RWPE2 (cell line): Measurements from ENCODE around the gene ZNF322.

ENCODE experiments used
- ATAC-seq: fragments of 200-7000 bp; cut with Tn5 transposase; 3 replicates; pipeline ENCODE4 v1.9.1; 2021; ENCODE audit warnings: low read depth
- DNase-seq: peaks from one replicate; pipeline ENCODE4 v3.0.0-alpha.2; 2020; ENCODE audit warnings: low spot score
- H3K27ac ChIP-seq: fragments of 450-650 bp; 2 replicates; pipeline ENCODE4 v1.5.1; 2017; ENCODE audit warnings: mild to moderate bottlenecking; ENCODE audit not compliant: poor library complexity, severe bottlenecking
- H3K27me3 ChIP-seq: fragments of 250-450 bp; sonication (Bioruptor Pico); 2 replicates; pipeline ENCODE4 v1.5.1; 2021; ENCODE audit warnings: mild to moderate bottlenecking, moderate library complexity; ENCODE audit not compliant: insufficient read depth, poor library complexity, severe bottlenecking
- H3K36me3 ChIP-seq: fragments of 250-450 bp; sonication (Bioruptor Pico); 2 replicates; pipeline ENCODE4 v1.5.1; 2020; ENCODE audit warnings: low read depth, mild to moderate bottlenecking, moderate library complexity
- H3K4me1 ChIP-seq: fragments of 250-450 bp; sonication (Bioruptor Pico); 2 replicates; pipeline ENCODE4 v1.5.1; 2021; ENCODE audit warnings: mild to moderate bottlenecking, moderate library complexity; ENCODE audit not compliant: insufficient read depth, poor library complexity, severe bottlenecking
- H3K4me3 ChIP-seq: fragments of 250-450 bp; sonication (Bioruptor Pico); 2 replicates; pipeline ENCODE4 v1.5.1; 2021; ENCODE audit warnings: mild to moderate bottlenecking, moderate library complexity; ENCODE audit not compliant: severe bottlenecking
- H3K9me3 ChIP-seq: fragments of 250-450 bp; sonication (Bioruptor Pico); 2 replicates; pipeline ENCODE4 v1.5.1; 2021; ENCODE audit warnings: mild to moderate bottlenecking, moderate library complexity; ENCODE audit not compliant: severe bottlenecking
- CTCF ChIP-seq: fragments of 450-650 bp; IDR thresholded peaks from one replicate; pipeline ENCODE4 v1.5.1; 2017; ENCODE audit warnings: mild to moderate bottlenecking, moderate library complexity; ENCODE audit not compliant: poor library complexity, severe bottlenecking

The ZNF322 gene

GRCh38 chr6:26599591-26599990 is 60.0 kb downstream of the ZNF322 start:
- no peaks in the 10 kb centered on the region for H3K9me3 ChIP-seq
- peaks cover 15% of the 10 kb centered on the region for H3K36me3 ChIP-seq
- no peak for DNase-seq
- no peak overlapping the region for H3K27ac ChIP-seq
- no peaks in the 10 kb centered on the region for H3K4me1 ChIP-seq
- H3K27me3 ChIP-seq: no peaks in the 10 kb centered on the region
- ATAC-seq: no peak
- no peak for TF ChIP-seq CTCF
- H3K4me3 ChIP-seq: no peak overlapping the region

GRCh38 chr6:26599134-26599533 is 60.4 kb downstream of the ZNF322 start:
- no peak for ATAC-seq
- TF ChIP-seq CTCF: no peak
- no peaks in the 10 kb centered on the region for H3K4me1 ChIP-seq
- no peak overlapping the region for H3K27ac ChIP-seq
- no peaks in the 10 kb centered on the region for H3K9me3 ChIP-seq
- no peak overlapping the region for H3K4me3 ChIP-seq
- DNase-seq: no peak
- peaks cover 15% of the 10 kb centered on the region for H3K36me3 ChIP-seq
- H3K27me3 ChIP-seq: no peaks in the 10 kb centered on the region

GRCh38 chr6:26598267-26598666 is 61.3 kb downstream of the ZNF322 start:
- no peaks in the 10 kb centered on the region for H3K4me1 ChIP-seq
- no peaks in the 10 kb centered on the region for H3K9me3 ChIP-seq
- H3K27ac ChIP-seq: no peak overlapping the region
- no peak for DNase-seq
- no peaks in the 10 kb centered on the region for H3K27me3 ChIP-seq
- H3K36me3 ChIP-seq: peaks cover 15% of the 10 kb centered on the region
- no peak for ATAC-seq
- H3K4me3 ChIP-seq: no peak overlapping the region
- no peak for TF ChIP-seq CTCF

- no peak for TF ChIP-seq CTCF
- H3K27me3 ChIP-seq: no peaks in the 10 kb centered on the region
- no peaks in the 10 kb centered on the region for H3K9me3 ChIP-seq
- DNase-seq (no peak), ATAC-seq (no peak)
- peaks cover 15% of the 10 kb centered on the region for H3K36me3 ChIP-seq
- H3K4me1 ChIP-seq: no peaks in the 10 kb centered on the region
- no peak overlapping the region for H3K27ac ChIP-seq
- H3K4me3 ChIP-seq: peak overlapping the region; percentile 87
Measured at GRCh38 chr6:26597821-26598220, 61.7 kb downstream of the ZNF322 start.

GRCh38 chr6:26597389-26597766 is 62.2 kb downstream of the ZNF322 start:
- no peaks in the 10 kb centered on the region for H3K27me3 ChIP-seq
- peak overlapping the region; percentile 74 for H3K27ac ChIP-seq
- no peak for ATAC-seq
- no peaks in the 10 kb centered on the region for H3K4me1 ChIP-seq
- H3K4me3 ChIP-seq: peak overlapping the region; percentile 87
- peaks cover 15% of the 10 kb centered on the region for H3K36me3 ChIP-seq
- no peak for DNase-seq
- H3K9me3 ChIP-seq: no peaks in the 10 kb centered on the region
- TF ChIP-seq CTCF: no peak
